Measurements from ENCODE around the gene HEATR9. TPM values are rescaled to one million over a fixed set of nuclear protein-coding genes. Genes with fewer than 3 reads are reported as not detected.

The HEATR9 gene
- total RNA-seq, 1 donor from 2014 or later, result not detected

DNA sequence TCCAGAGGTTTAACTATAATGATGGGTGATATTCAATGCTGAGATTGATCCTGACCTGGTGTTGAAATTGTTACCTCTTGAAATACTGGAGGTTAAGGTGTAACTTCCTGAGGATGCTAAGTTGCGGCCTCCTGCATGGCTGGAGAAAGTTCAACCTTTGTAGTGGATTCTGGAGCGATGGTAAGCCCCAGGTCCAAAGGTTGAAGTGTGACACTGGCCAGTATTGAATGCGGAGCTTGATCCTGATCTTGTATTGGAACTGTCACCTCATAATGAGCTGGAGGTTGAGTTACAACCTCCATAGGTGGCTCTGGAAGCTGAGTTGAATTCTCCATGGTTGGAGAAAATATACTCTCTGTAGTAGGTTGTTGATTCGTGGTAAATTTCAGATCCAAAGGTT is 44.9 kb upstream of the HEATR9 start:
- TF ChIP-seq, protein P1, sequence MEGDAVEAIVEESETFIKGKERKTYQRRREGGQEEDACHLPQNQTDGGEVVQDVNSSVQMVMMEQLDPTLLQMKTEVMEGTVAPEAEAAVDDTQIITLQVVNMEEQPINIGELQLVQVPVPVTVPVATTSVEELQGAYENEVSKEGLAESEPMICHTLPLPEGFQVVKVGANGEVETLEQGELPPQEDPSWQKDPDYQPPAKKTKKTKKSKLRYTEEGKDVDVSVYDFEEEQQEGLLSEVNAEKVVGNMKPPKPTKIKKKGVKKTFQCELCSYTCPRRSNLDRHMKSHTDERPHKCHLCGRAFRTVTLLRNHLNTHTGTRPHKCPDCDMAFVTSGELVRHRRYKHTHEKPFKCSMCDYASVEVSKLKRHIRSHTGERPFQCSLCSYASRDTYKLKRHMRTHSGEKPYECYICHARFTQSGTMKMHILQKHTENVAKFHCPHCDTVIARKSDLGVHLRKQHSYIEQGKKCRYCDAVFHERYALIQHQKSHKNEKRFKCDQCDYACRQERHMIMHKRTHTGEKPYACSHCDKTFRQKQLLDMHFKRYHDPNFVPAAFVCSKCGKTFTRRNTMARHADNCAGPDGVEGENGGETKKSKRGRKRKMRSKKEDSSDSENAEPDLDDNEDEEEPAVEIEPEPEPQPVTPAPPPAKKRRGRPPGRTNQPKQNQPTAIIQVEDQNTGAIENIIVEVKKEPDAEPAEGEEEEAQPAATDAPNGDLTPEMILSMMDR (IDR thresholded peaks at IDR 0.05), result no peak
- Mint-ChIP-seq H3K9me3 (ENCODE audit: unreplicated experiment) (peaks cover 7% of the 10 kb centered on the region), H3K27me3 (ENCODE audit: unreplicated experiment) (peaks cover 7% of the 10 kb centered on the region), H3K36me3 (ENCODE audit: unreplicated experiment) (no peaks in the 10 kb centered on the region), H3K27ac (ENCODE audit: unreplicated experiment) (no peak overlapping the region), H3K4me3 (ENCODE audit: unreplicated experiment) (no peak overlapping the region), H3K4me1 (ENCODE audit: unreplicated experiment) (no peaks in the 10 kb centered on the region)
- no peak for DNase-seq (ENCODE audit: extremely low spot score, unreplicated experiment)

DNA sequence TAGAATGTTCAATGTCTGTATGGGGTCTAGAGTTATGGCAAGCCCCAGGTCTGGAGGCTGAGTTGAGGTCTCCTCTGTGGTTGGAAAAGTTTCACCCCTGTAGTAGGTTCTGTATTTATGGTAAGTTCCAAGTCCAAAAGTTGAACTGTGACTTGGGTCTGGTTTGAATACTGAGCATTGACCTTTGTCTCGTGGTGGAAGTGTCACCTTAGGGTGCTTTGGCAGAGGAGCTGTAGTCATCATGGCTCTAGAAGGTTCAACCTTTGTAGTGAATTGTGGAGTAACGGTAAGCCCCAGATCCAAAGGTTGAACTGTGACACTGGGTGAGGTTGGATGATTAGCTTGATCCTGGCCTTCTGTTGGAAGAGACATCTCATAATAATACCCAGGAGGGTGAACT is 44.3 kb upstream of the HEATR9 start:
- DNase-seq (ENCODE audit: extremely low spot score, unreplicated experiment), result no peak
- Mint-ChIP-seq H3K27ac (ENCODE audit: unreplicated experiment) (no peak overlapping the region), H3K4me1 (ENCODE audit: unreplicated experiment) (no peaks in the 10 kb centered on the region), H3K27me3 (ENCODE audit: unreplicated experiment) (peaks cover 7% of the 10 kb centered on the region), H3K9me3 (ENCODE audit: unreplicated experiment) (peaks cover 7% of the 10 kb centered on the region), H3K36me3 (ENCODE audit: unreplicated experiment) (no peaks in the 10 kb centered on the region), H3K4me3 (ENCODE audit: unreplicated experiment) (no peak overlapping the region)
- TF ChIP-seq, protein P1 (IDR thresholded peaks at IDR 0.05), result no peak

DNA sequence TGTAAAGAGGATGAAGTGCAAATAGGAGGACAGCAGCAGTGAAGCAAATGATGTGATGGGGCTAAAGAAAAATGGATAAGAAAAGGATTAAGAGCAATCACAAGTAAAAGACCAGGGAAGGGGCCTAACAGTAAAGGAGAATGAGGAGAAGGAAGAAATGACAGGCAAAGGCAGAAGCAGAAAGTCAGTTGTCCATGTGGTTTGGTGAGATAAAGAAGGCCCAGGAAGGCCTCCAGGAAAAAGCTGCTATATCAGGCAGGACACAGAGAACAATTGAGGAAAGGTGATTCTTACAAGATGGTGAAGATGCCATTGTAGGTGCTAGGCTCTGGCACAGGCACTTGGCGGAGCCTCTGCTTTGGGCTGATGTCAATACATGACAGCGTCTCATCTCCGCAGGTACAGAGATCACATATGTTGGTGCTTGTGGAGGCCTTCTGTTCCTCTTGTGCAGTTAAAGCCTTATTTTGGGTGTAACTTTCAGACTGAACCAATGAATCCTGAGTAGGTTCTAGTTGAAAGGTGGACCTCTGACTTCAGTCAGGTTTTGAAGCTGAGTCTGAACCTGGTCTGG is 43.7 kb upstream of the HEATR9 start:
- no peak for DNase-seq (ENCODE audit: extremely low spot score, unreplicated experiment)
- no peak overlapping the region for H3K4me3 Mint-ChIP-seq (ENCODE audit: unreplicated experiment)
- H3K27me3 Mint-ChIP-seq (ENCODE audit: unreplicated experiment), result peaks cover 9% of the 10 kb centered on the region
- no peak overlapping the region for H3K27ac Mint-ChIP-seq (ENCODE audit: unreplicated experiment)
- H3K9me3 Mint-ChIP-seq (ENCODE audit: unreplicated experiment), result peaks cover 7% of the 10 kb centered on the region
- H3K36me3 Mint-ChIP-seq (ENCODE audit: unreplicated experiment), result no peaks in the 10 kb centered on the region
- no peaks in the 10 kb centered on the region for H3K4me1 Mint-ChIP-seq (ENCODE audit: unreplicated experiment)
- TF ChIP-seq, protein P1 (IDR thresholded peaks at IDR 0.05), result no peak

DNA sequence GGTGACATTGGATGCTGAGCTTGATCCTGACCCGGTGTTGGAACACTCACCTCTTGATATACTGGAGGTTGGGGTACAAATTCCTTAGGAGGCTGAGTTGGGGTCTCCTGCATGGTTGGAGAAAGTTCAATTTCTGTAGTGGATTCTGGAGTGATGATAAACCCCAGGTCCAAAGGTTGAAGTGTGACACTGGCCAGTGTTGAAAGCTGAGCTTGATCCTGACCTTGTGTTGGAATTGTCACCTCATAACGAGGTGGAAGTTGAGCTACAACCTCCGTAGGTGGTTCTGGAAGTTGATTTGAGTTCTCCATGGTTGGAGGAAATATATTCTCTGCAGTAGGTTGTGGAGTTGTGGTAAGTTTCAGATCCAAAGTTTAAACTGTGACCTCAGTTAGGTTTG is 40.7 kb upstream of the HEATR9 start:
- no peaks in the 10 kb centered on the region for H3K4me1 Mint-ChIP-seq (ENCODE audit: unreplicated experiment)

DNA sequence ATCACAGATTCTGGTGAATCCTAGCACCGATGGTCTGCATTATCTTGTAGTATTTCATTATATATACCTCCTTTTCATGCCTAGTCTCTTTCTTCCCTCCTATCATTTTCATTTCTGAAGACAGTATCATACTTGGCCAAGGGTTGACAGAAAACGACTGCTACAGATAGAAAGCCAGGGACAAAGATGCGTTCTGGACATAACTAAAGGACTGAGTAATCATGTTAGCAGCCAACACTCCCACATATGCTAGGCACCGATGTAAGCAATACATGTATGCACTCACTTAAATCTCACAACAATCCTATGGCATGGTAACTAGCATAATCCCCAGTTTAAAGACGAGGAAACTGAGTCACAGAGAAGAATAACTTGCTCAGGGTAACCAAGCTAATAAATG is 39.0 kb upstream of the HEATR9 start:
- no peak overlapping the region for H3K27ac Mint-ChIP-seq (ENCODE audit: unreplicated experiment)
- H3K4me1 Mint-ChIP-seq (ENCODE audit: unreplicated experiment), result no peaks in the 10 kb centered on the region
- H3K4me3 Mint-ChIP-seq (ENCODE audit: unreplicated experiment), result no peak overlapping the region
- TF ChIP-seq, protein P1 (IDR thresholded peaks at IDR 0.05), result no peak
- peaks cover 27% of the 10 kb centered on the region for H3K27me3 Mint-ChIP-seq (ENCODE audit: unreplicated experiment)
- H3K9me3 Mint-ChIP-seq (ENCODE audit: unreplicated experiment), result no peaks in the 10 kb centered on the region
- DNase-seq (ENCODE audit: extremely low spot score, unreplicated experiment), result no peak
- no peaks in the 10 kb centered on the region for H3K36me3 Mint-ChIP-seq (ENCODE audit: unreplicated experiment)

More for the DNA sequence above, 40.7 kb upstream of the HEATR9 start:
- no peak for DNase-seq (ENCODE audit: extremely low spot score, unreplicated experiment)
- Mint-ChIP-seq H3K27me3 (ENCODE audit: unreplicated experiment) (peaks cover 25% of the 10 kb centered on the region), H3K36me3 (ENCODE audit: unreplicated experiment) (no peaks in the 10 kb centered on the region), H3K4me3 (ENCODE audit: unreplicated experiment) (no peak overlapping the region), H3K9me3 (ENCODE audit: unreplicated experiment) (peaks cover 7% of the 10 kb centered on the region), H3K27ac (ENCODE audit: unreplicated experiment) (no peak overlapping the region)
- TF ChIP-seq, protein P1 (IDR thresholded peaks at IDR 0.05), result no peak

All from osteocyte (in vitro differentiated cells).